Stimulated activated CD4-positive, alpha-beta T cell treated with anti-CD3 and anti-CD28 coated beads, TNF-alpha, amount 100 ng/mL, for 24 hours (primary cell): ENCODE data around the gene TRAF1.
"Not testable (repeated sequence)": the region's sequence is repeated elsewhere in the genome, so short reads cannot be mapped to it uniquely, and the experiment has no call there.

Source experiments
- DNase-seq, 3 experiments: peaks; one replicate each; pipeline ENCODE4 v3.0.0-alpha.2; 2020; ENCODE audit warnings: low read depth in 3 of 3

TRAF1 gene

DNA sequence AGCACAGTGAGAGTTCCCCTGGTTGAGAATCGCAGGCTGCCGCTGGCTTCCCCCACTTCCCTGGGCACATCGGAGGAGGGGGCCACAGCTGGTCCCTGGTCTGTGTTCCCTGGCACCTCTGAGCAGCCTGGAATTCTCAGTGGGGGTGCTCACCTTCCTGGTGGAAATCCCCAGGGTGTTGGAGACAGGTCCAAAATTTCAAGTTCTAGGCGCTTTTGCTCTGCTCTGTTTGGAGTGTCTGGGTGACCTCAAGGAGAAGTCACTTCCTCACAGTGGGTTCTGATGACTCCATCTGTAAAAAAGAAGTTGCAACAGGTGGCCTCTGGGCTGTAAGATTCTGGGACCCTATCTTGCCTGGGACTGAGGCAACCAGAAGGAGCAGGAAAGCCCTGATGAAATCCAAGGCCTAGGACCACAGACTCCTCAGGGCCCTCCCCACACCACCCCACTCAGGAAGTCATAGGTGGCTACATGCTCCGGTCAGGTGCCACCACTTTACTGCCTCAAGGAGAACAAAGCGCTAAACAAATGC, at the start of gene TRAF1:
Gene TRAF1, minus strand, starts transcription at position 400 of the 532 bp plus-strand sequence. CDS start 721 bp downstream, outside the sequence.
- DNase-seq = no peak

DNA sequence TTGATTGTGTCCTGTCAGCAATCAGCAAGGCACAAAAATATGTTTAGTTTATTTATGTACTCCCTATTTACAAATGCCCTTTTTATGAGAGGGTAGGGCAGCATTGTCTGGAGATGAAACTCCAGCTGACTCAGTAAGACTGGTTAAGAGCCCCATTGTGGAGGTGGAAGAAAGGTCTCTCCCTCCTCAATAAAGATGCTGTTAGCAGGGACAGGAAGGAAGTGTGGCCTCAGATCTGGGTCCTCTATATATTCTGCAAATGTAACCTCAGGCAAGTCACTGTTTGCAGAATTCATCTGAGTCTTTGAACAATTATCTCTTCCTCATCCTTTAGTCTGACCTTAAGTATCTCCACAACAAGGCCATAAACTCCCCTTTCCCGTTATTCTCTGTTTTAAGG, 48.3 kb upstream of the TRAF1 start:
- DNase-seq = no peak

DNA sequence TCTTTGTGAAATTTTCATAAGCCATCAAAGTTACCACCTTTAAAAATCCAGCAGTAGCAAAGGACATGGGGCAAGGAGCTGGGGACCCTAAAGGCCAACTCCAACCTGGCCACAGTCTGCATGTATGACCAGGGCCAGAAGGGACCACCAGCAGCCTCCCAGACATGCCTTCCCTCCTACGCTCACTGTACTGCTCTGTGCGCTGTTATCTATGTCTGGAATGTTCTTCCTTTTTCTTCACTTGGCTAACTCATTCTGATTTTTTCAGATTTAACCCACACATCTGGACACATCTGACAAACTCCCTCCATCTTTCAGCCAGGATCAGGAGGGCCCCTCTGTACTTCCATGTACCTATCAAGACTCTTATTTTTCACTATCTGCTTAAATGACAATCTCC, 47.6 kb upstream of the TRAF1 start:
- no peak for DNase-seq

GRCh38 chr9:120971938-120972337, 45.3 kb upstream of the TRAF1 start:
- no peak for DNase-seq

- not testable (repeated sequence) for DNase-seq
Observed at GRCh38 chr9:120971471-120971870, 44.9 kb upstream of the TRAF1 start.

DNA sequence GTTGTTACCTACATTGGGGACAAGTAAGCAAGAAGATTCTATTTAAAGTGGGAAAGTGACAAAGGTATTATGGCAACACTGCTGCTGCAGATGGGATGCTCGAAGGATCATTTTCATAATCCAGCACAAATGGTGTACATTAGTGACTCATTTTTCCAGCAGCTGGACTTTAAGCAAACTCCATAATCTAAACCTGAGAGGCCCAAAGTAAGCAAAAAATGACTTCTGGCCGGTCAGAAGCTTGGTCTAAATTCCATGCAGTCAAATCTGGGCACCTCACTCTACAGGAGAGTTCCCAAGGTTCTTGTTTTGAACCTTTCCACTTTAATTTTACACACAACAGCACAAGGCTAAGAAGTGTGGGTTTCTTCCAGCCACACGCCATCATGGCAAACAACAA, 43.6 kb upstream of the TRAF1 start:
- no peak for DNase-seq

GRCh38 chr9:120966013-120966369, 39.4 kb upstream of the TRAF1 start:
- no peak for DNase-seq

- no peak for DNase-seq
Observed at GRCh38 chr9:120965344-120966012, 38.9 kb upstream of the TRAF1 start.

DNA sequence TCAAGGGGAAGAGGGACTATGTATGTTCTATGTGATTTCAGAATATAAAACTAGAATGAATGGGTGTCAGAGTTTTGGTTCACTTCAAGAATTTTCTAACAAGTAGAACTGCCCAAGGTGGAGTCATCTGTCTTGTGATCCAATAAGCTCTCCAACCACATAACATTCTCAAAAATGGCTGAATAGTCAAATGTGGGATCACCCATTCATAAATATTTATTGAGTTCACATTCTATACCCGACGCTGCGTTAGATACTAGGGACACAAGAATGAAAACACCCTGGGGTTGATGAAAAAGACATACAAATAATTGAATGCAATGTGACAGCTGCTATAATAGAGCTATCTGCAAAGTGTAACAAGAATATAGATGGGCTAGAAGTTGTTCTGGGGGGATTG, 35.3 kb upstream of the TRAF1 start:
- no peak for DNase-seq

DNA sequence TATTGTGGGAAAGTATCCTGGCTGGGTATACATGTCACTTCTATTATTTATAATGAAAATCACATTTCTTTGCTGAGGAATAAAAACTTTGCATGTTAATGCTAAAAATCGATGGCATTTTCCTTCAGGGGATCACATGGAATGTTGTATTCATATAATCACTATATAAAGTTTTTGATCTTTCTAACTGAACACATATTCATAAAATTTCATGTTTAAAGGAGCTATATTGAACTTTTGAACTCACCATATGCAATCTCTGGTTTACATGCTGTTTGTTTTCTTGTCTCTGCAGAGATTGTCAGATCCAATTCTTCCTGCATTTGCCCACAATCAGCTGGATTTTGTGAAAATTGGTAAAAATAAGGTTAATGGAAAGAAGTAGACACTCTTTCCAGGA, 33.4 kb upstream of the TRAF1 start:
- DNase-seq = no peak

DNA sequence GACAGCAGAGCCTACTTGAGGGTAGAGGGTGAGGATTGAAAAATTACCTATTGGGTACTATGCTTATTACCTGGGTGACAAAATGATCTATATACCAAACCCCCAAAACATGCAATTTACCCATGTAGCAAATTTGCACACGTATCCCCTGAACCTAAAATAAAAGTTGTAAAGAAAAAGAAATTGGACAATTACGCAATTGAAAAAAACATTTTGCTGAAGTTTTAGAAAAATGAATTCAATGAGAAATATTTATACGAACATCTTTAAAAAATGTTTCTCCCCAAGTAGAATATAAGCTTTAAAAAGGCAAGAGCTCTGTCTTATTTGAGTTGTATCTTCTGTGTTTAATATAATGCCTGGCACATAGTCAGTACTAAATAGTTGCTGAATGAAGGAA, 30.3 kb upstream of the TRAF1 start:
- DNase-seq = no peak

- DNase-seq = no peak
Observed at GRCh38 chr9:120951960-120952618, 25.5 kb upstream of the TRAF1 start.

DNA sequence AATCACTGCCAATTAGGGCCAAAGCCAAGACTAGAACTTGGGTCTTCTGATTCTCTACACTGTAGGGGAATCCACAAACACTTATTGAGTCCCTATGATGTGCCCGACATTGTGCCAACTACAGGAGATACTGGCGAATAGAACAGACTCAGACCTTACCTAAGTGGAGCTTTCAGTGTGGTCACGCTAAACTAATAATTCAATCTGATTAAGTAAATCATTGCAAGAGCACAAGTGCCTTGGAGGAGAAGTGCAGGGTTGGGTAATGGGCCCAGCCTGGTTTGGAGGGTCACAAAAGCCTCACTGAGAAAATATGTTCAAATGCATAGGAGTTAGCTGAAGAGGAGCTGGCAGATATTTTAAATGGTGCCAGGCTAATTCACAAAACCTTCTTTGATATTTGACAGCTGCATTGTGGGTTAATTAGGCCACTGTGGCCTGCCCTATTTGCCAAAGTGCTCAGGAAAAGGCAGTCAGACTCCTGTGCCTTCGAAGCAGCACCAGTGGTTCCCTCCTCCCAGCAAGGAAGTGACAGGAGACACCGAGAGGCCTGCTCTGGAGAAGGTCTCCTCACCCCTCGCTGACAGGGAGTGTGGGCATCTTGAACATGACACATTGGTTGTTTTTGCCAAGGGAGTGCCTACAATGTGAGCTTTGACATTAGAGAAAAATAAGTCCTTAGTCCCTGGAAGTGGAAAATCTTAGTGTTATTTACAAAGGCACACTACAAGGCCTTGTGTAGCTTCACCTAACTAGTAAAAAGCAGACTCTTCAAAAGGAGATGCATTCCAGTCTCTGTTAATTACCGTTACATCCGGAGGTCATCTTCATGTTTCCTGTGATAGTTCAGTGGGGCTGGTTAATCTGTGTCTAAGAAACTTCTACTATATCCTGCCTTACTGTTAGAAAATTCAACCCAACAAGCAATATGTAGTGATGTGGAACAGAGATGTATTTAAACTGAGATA, 24.1 kb upstream of the TRAF1 start:
- no peak for DNase-seq

DNA sequence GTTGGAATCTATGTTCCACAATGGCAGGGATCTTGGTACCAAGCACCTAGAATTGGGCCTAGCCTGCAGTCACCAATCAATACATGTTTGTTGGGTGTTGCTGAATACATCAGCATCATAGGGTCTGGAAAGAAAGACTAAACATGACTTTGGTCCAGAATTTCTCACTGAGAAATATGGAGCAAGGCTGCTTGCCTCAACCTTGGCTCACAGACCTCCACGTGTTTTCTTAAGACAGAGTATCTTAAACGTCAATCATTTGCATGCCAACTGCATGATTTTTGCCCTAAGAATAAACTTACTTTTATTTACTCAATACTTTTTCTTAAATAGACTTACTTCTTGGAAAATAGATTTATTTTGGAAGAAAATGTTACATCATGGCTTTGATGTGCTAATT, 22.7 kb upstream of the TRAF1 start:
- DNase-seq = no peak

GRCh38 chr9:120948824-120949223, 22.2 kb upstream of the TRAF1 start:
- no peak for DNase-seq

- DNase-seq = no peak
Observed at GRCh38 chr9:120947222-120947621, 20.6 kb upstream of the TRAF1 start.

DNA sequence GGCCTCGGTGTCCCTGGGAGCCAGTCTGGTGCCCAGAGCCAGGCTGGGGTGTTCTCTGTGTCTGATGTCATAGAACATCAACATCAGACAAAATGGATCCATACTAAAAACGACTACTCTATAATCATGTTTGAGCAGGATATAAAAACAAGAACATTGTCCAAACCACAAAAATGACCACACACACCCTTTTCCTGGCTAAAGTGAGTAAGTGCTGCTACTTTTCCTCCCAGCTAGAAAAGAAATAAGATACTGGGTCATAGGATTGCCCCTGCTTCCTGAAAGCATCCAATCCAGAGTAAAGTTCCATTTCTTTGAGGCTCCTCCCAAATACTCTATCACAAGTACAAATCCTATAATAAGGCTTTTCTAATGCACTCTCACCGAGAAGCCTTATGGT, 19.7 kb upstream of the TRAF1 start:
- no peak for DNase-seq

DNA sequence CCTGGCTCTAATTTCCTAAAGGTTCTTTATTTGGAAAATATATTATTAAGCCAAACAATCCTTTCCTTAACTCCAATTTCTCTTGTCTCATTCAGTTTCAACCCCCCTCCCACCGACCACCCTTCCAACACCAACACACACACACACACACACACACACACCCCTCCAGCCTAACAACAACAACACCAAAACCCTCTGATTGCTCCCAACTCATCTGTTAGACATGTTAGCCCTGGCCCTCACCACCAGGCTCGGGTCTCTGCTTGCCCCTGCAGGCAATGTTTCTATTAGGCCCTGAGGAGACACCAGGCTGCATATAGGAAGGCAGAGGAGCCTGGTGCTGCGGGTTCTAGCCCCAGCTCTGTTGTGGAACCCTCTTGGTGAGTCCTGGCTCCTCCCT, 18.4 kb upstream of the TRAF1 start:
- DNase-seq = no peak

DNA sequence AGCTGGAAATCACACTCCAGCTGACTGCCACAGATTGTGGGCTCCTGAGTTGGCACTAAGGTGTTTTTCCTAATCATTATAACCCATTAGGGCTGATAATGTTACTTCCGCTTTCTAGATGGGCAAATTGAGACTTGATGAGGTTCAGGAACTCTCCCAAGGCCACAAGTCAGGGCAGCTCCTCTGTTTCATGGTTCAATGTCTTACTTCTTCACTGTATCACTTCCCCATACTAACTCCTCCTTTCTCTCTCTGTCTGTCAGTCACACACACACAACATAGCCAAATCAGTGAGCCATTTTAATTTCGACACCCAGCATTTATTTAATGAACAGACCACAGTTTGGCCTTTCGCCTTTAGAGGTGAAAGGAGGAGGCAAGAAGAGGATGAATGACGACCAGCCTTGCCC, 17.8 kb upstream of the TRAF1 start:
- DNase-seq = no peak

- DNase-seq = no peak
Observed at GRCh38 chr9:120942186-120943001, 15.8 kb upstream of the TRAF1 start.

DNA sequence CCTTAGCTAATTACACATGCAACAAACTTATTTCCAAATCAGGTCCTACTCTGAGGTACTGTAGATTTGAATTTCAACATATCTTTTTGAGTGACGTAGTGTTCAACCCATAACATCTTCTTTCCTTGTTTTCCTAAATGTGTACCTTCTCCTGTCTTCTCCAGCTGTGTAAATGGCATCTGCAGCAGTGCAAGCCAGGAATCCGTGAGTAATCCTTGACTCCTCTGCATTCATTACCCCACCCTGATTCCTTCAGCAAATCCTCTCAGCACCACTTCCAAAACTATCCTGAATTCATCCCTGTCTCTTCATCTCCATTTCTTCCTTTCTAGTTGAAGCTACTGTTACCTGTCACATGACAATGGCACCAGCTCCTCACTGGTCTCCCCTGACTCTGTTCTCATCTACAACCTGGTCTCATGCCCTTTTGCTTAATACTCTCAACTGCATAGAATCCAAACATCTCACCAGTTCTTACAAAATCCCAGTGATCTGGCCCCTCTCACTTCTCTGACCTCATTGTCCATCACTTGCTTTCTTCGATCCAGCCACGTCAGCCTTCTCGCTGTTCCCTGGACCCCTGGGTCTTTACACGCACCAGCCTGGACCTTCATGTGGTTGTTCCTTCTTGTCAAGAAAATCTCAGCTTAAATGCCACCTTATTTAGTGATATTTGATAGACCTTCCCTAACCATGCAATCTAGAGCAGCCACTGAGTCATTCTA, 14.6 kb upstream of the TRAF1 start:
- DNase-seq = no peak
